Measurements from ENCODE around the gene F10.
"Not testable (repeated sequence)": the region's sequence is repeated elsewhere in the genome, so short reads cannot be mapped to it uniquely, and the experiment has no call there.

The F10 gene

DNA sequence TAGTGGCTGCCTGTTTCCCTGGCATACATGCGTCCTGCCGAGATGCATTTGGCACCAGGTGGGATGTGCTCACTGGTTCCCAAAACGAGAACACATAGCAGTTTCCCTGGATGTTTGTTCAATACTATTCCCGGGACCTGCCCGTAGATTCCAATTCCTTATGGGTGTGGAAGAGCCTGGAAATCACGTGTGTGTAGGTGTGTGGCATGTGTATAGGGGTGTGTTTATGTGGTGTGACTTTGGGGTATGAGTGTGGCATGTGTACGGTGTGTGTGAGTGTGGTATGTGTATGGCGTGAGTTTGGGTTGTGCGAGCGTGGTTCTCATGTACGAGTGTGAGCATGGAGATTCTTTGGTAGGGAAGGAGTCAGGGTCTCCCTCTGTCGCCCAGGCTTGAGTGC lies 19.9 kb upstream of the F10 start:
- no peak for DNase-seq

DNA sequence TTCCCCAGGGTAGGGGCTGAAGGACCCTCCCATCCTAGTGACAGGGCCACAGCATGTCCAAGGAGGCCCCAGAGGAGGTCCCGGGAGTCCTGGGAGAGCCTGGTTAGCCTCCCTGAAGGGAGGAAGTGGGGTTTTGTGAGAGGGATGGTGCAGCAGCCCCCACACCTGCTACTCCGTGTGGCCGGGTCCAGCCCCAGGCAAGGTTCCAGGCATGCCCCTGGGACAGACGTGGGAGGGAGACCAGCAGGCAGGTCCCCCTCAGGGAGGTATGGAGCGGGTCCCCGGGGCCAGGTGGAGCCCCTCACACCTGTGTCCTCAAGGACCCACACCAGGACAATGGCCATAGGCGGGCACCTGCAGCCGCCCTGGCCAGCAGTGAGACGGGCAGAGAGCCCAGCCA lies 19.0 kb upstream of the F10 start:
- DNase-seq = no peak

DNA sequence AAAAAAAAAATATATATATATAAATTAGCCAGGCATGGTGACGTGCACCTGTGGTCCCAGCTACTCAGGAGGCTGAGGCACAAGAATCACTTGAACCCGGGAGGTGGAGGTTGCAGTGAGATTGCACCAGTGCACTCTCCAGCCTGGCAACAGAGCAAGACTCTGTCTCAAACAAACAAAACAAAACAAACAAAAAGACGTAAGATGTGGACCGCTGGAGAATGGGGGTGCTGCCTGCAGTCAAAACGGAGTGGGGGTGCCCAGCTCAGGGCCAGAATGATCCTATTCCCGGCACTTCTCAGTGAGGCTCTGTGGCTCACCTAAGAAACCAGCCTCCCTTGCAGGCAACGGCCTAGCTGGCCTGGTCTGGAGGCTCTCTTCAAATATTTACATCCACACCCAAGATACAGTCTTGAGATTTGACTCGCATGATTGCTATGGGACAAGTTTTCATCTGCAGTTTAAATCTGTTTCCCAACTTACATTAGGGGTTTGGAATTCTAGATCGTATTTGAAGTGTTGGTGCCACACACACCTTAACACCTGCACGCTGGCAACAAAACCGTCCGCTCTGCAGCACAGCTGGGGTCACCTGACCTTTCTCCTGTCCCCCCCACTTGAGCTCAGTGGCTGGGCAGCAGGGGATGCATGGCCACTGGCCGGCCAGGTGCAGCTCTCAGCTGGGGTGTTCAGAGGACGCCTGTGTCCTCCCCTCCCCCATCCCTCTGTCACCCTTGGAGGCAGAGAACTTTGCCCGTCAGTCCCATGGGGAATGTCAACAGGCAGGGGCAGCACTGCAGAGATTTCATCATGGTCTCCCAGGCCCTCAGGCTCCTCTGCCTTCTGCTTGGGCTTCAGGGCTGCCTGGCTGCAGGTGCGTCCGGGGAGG lies 17.3 kb upstream of the F10 start, which contains the start of gene F7:
Gene F7, plus strand, starts transcription at position 760 of the 889 bp plus-strand sequence. Its CDS starts 51 bp downstream, at position 811.
- no peak for DNase-seq

DNA sequence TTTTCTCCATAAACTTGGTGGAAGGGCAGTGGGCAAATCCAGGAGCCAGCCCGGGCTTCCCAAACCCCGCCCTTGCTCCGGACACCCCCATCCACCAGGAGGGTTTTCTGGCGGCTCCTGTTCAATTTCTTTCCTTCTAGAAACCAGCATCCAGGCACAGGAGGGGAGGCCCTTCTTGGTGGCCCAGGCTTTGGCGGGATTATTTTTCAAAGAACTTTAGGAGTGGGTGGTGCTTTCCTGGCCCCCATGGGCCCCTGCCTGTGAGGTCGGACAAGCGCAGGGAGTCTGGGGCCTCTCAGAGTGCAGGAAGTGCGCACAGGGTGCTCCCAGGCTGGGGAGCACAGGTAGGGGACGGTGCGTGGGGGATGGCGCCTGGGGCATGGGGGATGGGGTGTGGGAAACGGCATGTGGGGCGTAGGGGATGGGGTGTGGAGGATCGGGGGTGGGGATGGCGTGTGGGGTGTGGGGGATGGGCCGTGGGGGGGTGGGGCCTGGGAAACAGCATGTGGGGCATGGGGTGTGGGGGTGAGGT lies 16.6 kb upstream of the F10 start:
- DNase-seq = no peak

DNA sequence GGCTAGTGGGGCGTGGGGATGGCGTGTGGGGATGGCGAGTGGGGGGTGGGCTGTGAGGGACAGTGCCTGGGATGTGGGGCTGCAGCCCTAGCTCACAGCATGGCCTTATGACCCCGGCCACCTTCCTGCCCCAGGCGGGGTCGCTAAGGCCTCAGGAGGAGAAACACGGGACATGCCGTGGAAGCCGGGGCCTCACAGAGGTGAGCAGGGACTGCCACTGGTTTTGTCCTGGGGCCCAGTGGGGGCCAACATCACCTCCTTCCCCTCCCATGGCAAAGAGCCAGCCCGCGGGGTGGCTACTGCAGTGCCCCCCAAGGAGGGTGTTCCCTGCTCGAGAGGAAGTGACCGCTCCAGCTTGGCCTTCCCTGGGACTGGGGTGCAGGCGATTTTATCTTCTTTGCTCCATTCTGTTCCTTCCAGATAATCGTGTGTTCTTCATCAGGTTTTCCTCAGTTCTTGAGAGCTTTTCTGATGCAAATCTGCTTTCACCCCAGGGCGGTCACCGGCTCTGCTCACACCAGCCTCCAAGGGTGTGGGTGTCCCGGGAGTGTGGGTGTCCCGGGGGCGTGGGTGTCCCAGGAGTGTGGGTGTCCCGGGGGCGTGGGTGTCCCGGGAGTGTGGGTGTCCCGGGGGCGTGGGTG lies 15.8 kb upstream of the F10 start:
- DNase-seq = no peak

DNA sequence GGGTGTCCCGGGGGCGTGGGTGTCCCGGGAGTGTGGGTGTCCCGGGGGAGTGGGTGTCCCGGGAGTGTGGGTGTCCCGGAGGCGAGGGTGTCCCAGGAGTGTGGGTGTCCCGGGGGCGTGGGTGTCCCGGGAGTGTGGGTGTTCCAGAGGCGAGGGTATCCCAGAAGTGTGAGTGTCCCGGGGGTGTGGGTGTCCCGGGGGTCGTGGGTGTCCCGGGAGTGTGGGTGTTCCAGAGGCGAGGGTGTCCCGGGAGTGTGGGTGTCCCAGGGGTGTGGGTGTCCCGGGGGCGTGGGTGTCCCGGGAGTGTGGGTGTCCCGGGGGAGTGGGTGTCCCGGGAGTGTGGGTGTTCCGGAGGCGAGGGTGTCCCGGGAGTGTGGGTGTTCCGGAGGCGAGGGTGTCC lies 14.1 kb upstream of the F10 start:
- not testable (repeated sequence) for DNase-seq

DNA sequence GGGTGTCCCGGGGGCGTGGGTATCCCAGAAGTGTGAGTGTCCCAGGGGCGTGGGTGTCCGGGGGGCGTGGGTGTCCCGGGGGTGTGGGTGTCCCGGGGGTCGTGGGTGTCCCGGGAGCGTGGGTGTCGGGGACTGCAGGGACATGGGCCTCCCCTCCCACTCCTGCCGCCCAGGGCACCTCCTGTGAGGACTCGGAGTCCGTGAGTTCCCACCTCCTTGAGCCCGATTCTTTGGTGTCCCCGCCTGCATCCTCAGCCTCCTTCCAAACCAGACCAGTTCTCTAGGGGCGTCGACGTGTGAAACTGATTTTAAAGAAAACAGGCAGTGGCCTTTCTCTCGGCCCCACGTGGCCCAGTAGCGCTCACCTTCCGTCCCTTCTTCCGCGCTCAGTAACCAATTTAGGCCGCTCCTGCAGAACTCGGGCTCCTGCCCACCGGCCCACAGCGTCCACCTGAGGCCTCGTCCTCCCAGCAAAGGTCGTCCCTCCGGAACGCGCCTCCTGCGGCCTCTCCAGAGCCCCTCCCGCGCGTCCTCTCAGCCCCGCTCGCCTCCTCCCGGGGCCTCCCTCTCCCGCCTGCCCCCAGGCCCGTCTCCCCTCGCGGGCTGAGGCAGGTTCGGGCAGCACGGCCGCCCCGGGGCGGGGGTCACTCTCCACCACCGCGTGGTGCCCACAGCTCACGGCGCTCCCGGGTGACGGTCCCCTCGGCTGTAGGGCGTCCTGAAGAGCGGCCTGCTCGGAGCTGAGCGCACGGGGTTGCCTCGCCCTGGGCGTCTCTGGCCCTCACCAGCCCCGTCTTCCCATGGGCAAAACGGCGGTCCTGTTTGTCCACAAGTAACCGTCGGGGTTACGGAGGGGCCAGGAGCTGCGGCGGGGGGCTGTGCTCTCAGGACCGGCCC lies 13.2 kb upstream of the F10 start:
- no peak for DNase-seq

DNA sequence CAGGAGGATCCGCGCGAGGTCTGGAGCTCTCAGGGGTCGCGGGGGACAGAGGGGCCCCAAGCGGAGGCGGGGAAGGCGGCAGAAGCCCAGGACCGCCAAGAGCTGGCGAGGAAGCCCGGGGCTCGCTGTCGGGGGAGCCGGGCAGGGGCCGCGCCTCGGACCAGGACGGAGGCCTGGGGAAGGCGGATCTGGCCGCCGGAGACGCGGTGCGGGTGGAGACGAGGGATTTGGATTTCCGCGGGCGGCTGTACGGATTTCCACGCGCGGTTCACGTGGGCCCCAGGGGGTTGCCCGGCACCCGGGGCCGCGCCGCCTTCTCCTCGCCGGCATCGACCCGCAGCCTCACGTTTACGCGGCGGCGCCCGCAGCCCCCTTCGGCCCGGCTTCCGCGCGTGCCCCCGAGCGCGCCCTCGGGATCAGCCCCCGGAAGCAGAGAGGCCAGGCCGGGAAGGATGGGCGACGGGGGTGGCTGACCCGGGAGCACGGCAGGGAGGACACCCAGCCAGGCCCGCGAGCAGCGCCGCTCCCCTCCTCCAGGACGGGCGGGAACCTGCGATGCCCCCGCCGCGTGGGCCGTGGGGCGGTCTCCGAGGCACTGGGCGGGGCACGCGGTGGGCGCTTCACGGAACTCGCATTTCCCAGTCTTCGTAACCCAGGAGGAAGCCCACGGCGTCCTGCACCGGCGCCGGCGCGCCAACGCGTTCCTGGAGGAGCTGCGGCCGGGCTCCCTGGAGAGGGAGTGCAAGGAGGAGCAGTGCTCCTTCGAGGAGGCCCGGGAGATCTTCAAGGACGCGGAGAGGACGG lies 12.3 kb upstream of the F10 start:
- no peak for DNase-seq

DNA sequence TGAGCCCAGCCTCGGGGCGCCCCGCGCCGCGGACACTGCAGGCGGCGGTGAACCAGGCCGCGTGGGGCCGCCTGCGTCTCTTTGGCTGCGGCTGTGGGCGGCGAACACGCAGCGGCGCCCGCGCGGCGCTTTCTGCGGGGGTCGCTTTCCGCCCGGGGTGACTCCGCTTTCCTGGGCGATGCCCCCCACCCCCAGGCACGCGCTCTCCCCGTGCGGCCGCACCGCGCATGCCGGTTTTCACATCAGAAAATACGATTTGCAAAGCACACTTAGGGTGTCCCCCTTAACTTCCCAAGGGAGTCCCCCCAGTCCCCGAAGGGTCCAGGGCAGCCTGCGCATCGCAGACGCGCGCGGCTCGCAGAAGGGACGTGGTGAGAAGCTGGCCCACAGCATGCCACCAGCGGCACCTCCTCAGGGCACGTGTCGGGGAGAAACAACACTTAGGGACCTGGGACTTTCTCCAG lies 11.7 kb upstream of the F10 start:
- DNase-seq = no peak

DNA sequence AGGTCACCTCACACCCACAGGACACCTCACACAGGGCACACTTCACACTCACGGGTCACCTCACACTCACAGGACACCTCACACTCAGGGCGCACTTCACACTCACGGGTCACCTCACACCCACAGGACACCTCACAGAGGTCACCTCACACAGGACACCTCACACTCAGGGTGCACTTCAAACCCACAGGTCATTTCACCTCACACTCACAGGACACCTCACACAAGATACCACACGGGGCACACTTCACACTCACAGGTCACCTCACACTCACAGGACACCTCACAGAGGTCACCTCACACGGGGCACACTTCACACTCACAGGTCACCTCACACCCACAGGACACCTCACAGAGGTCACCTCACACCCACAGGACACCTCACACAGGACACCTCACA lies 10.8 kb upstream of the F10 start:
- DNase-seq = not testable (repeated sequence)

DNA sequence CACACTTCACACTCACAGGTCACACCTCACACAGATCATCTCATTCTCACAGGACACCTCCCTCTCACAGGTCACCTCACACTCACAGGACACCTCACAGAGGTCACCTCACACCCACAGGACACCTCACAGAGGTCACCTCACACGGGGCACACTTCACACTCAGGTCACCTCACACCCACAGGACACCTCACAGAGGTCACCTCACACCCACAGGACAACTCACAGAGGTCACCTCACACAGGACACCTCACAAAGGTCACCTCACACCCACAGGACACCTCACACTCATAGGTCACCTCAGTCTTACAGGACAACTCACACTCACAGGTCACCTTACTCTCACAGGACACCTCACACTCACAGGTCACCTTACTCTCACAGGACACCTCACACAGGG lies 10.1 kb upstream of the F10 start:
- DNase-seq = not testable (repeated sequence)

DNA sequence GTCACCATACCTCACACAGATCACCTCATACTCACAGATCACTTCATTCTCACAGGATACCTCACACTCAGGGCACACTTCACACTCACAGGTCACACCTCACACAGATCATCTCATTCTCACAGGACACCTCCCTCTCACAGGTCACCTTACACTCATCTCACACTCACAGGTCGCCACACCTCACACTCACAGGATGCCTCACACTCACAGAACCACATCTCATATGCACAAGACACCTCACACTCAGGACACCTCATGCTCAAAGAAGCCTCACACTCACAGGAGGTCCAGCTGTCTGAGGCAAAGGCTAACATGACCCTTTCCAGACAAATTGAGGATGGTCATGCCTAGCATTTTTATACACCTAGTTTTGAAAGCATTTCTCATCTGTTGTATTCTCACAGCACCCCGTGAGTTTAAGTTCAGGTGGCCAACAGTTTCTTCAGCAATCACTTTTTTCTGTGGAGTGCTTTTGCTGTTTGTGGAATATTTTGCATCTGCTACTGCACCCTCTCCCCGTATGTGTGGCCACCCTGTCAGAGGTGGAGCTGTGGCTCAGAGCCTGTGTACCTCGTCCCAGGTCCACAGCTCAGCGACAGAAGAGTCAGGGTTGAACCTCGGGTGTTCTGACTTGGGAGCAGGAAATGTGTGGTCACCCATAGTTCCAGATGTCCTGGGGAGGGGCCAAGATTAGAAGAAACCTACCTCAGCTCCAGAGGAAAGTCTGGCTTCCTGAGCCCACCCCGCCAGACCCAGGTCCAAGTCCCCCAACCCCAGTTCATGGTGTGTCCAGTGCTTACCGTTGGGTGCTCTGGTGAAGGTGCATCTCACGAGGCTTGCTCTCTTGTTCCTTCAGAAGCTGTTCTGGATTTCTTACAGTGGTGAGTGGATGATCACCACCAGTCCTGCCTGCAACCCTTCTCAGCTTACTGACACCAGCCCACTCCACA lies 9.4 kb upstream of the F10 start:
- DNase-seq = no peak

DNA sequence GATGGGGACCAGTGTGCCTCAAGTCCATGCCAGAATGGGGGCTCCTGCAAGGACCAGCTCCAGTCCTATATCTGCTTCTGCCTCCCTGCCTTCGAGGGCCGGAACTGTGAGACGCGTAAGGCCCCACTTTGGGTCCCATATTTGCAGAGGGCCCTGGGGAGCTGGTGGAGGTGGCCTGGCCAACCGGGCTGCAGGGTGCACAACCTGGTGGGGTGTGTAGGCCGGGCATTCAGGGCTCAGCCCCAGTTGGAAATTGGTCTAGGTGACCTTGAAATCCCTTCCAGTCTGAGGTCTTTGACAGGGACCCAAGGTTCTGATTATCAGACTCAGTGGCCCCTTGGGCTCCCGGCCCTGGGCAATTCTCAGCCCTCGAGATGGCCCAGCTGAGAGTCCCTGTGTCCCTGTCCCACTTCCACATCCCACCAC lies 8.7 kb upstream of the F10 start:
- DNase-seq = no peak

DNA sequence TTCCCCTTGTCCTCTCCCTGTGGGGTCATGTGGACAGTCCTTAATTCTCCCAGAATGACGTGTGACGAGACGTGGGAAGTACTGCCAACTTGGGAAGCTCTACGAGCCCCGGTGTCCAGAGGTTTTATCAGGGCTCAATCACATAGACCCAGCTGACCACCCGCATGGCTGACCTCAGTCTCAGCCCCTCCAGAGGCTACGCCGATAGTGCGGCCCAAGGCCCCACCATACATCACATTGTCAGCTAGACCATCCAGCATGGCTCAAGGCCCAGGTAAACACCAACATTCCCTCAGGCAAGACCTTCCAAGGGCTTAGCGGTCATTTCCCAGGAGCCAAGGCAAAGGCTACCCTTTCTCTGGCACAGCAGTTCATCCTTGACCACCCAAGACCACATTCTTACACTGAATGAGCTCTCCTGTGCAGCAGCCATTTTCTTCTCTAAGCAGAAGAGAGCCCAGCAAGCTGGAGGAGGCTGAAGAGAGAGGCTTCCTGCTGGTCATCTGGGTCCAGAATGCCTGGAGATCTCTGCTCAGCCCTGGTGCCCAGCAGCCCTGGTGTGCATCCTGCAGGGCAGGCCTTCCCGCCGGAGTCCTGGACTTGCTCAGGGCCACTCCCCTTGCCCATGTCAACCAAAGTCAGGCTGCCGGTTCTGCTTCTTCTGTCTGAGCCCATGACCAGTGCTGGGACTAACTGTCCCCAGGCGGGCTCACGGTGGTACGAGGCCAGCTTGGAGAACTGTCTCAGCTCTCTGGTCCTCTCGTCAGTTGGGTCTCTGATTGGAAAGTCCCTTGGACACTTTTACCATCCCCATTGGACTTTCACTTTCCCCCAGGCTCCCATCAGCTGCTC lies 7.9 kb upstream of the F10 start:
- DNase-seq = no peak

DNA sequence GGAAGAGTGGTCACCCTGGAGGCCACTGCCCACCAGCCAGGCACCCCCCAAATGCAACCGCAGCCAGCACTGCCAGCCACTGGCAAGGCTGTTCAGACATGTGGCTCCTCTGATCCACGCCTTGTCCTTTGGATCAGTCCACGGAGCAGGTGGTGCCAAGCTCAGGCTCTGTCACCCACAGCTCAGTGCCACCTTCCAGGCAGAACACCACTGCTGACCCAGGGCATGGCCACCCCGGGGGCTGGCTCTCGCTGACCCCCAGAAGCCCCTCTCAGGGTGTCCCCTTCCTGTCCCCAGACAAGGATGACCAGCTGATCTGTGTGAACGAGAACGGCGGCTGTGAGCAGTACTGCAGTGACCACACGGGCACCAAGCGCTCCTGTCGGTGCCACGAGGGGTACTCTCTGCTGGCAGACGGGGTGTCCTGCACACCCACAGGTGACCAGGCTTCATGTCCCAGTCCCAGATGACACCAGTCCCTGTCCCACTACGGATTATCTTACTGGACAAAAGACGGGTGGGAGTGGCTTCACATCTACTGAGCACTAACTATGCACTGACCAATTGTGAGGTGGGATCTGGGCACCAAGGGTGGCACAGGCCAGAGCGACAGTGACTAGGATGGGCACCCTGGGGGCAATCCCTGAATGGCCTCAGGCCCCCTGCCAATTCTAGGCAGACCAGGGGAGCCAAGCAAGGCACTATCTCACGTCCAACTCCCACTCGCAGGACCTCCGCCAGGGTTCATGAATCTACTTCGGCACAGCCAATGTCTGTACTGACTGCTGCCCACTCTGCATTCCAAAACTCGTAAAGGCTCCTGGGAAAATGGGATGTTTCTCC lies 7.0 kb upstream of the F10 start:
- no peak for DNase-seq

DNA sequence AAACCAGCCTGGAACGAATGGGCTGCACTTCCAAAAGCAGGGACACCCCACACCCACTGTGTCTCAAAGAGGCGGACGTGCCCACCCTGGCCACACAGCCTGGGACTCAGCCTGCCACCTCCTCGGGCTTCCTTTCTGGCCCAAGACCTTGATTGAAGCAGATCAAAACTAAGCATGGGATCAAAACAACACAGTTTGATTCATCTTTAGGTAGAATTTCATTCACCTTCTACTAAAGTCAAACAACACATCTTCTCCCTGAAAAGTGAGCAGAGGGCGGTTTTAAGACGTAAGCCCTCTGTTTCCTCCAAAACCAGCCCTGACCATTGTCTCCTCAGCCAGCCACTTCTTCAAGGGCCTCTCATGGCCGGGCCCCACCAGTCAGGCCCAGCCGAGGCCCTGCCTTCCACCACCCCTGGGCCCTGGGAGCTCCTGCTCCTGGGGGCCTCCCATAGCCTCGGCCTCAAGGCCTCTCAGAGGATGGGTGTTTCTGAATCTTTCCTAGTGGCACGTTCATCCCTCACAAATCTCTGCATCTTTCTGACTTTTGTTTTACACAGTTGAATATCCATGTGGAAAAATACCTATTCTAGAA lies 6.3 kb upstream of the F10 start:
- no peak for DNase-seq

DNA sequence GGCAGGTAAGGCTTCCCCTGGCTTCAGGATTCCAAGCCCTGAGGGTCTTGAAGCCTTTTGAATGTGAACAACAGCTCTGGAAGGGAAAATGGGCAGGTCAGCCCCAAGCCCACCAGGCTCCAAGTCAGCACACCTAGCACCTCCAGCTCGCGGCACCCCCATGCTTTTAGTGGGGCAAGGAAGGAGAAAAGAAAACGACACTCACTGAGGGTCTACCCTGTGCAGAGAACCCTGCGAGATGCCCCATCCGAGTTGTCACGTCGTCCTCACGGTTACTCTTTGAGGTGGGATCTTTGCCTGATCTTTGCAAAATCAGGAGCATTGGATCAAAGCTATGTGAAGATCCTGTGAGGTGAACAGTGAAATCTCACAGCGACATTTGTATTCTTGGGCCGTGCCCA lies 5.7 kb upstream of the F10 start:
- no peak for DNase-seq

DNA sequence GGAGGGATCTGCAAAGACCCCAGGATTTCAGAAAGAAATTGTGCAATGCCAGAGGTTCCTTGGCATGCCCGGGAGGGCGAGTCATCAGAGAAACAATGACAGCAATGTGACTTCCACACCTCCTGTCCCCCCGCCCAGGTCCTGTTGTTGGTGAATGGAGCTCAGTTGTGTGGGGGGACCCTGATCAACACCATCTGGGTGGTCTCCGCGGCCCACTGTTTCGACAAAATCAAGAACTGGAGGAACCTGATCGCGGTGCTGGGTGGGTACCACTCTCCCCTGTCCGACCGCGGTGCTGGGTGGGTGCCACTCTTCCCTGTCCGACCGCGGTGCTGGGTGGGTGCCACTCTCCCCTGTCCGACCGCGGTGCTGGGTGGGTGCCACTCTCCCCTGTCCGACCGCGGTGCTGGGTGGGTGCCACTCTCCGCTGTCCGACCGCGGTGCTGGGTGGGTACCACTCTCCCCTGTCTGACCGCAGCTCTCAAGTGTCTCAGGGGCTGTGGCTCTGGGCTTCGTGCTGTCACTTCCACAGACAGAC lies 5.2 kb upstream of the F10 start:
- no peak for DNase-seq
